Dermis microvascular lymphatic vessel endothelial cell (primary cell): ENCODE measurements around the gene PIGX. TPM values are rescaled to one million over a fixed set of nuclear protein-coding genes. Genes with fewer than 3 reads are reported as not detected.
"Not testable (repeated sequence)": the region's sequence is repeated elsewhere in the genome, so short reads cannot be mapped to it uniquely, and the experiment has no call there.

Experiments used
- DNase-seq, 2 donors: peaks; one replicate each; pipeline versions ENCODE4 v3.0.0 to v3.0.0-alpha.2; 2010; ENCODE audit warnings: low read depth in 2 of 2
- total RNA-seq: library from RNA; depleted of rRNA; stranded (reverse); fragments of >200 nt; gene quantifications from 2 replicates; pipeline ENCODE4 v1.2.1, GENCODE V29; 2014

PIGX gene
- total RNA-seq, 1 donor from 2014 or later: 29.4 TPM

GRCh38 chr3:196700801-196701200 lies 11.4 kb upstream of the PIGX start:
- no peak for DNase-seq

DNA sequence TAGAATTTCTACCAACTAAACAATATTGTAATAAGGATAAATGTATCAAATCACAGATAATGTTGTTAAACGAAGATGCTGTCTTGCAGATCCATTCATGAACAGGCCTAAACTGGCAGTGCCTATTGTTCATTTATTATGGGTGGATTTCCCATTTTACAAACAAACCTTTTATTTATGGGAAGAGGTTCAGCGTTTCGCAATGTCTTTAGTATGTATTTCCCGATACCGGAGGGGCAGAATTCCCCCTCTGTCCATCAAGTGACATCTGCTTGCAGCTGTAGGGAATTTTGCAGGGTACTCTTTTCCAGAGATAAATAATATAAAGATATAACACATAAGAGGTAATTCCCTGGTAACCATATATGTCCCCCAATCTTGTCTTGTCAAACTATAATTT lies 5.8 kb upstream of the PIGX start:
- no peak for DNase-seq

GRCh38 chr3:196706731-196707130 lies 5.4 kb upstream of the PIGX start:
- DNase-seq: no peak

- DNase-seq: peak; percentile 60 to 75
Observed at GRCh38 chr3:196707566-196707965, 4.6 kb upstream of the PIGX start.

DNA sequence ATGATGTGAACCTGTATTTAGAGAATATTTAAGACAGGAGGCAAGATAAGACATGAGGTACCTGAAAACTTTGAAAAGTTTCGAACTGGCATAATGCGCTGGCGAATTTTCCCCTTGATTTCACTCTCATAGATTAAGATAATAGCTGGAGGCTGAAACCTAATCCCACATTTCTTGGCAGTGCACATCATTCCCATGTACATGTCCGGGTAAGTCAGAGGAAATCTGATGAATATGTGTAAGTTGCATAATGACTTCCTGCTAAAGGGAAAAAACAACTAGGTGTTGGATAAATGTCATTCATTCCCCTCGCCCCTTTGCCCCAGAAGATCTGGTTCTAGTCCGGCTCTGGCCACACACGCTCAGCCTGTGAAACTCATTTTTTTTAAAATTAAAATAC lies 3.7 kb upstream of the PIGX start:
- peak; percentile 78 to 84 for DNase-seq

GRCh38 chr3:196712514-196713413 lies 587 bp downstream of the PIGX start:
- peak in 1 of 2 donors; percentile 39 for DNase-seq

DNA sequence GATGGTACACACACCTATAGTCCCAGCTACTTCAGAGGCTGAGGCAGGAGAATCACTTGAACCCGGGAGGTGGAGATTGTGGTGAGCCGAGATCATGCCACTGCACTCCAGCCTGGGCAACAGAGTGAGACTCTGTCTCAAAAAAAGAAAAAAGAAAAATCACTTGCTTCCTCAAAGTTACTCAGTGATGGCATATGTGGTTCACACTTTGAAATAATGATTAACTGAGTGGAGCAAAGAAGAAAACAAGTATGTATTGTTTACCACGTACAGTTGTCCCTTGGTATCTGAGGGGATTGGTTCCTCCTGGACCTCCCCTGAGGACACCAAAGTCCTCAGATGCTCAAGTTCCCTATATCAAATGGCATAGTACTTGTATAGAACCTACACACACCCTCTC lies 5.0 kb downstream of the PIGX start:
- not testable (repeated sequence) for DNase-seq

GRCh38 chr3:196721097-196721496 lies 8.9 kb downstream of the PIGX start:
- no peak for DNase-seq

- peak in 1 of 2 donors; percentile 55 for DNase-seq
Observed at GRCh38 chr3:196726788-196727675, 14.9 kb downstream of the PIGX start.

DNA sequence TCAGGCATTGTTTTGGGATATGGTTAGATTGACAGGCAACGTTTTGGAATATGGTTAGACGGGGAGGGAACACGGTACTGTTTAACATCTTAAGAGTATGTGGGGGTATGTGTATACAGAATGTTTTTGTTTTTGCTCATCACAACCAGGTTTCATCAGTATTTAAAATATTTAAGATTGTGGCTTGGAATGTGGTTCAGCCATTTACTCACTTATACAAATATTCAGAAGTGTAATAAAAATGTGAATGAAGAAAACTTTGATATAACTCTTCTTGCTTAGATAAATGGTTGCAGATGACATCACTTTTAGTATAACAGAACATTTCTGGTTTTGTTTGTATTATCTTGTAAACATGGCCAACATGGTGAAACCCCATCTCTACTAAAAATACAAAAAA lies 23.6 kb downstream of the PIGX start:
- no peak for DNase-seq

DNA sequence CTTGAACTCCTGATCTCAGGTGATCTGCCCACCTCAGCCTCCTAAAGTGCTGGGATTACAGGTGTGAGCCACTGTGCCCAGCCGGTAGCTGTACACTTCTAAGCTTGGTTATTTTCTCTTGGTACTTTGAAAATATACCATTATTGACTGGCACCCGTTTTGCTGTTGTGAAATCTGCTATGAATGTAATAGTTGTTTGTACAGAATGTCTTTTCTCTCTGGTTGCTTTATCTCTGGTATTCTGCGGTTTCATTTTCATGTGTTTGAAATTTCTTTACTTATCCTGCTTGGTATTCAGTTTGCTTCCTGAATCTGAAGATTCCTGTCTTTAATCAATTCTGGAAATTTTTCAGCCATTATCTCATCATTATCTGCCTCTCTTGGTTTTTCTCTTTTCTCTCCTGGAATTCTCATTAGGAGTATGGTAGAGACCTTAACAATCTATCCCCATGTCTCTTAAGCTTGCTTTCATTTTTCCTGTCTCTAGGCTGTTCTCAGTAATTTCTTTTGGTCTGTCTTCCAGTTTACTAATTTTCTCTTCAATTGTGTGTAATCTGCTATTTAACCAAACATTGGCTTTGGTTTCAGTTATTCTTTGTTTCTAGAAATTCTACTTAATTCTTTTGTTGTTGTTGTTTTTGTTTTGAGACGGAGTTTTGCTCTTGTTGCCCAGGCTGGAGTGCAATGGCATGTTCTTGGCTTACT lies 24.6 kb downstream of the PIGX start:
- DNase-seq: no peak

- DNase-seq: no peak
Observed at GRCh38 chr3:196737655-196738054, 25.5 kb downstream of the PIGX start.

DNA sequence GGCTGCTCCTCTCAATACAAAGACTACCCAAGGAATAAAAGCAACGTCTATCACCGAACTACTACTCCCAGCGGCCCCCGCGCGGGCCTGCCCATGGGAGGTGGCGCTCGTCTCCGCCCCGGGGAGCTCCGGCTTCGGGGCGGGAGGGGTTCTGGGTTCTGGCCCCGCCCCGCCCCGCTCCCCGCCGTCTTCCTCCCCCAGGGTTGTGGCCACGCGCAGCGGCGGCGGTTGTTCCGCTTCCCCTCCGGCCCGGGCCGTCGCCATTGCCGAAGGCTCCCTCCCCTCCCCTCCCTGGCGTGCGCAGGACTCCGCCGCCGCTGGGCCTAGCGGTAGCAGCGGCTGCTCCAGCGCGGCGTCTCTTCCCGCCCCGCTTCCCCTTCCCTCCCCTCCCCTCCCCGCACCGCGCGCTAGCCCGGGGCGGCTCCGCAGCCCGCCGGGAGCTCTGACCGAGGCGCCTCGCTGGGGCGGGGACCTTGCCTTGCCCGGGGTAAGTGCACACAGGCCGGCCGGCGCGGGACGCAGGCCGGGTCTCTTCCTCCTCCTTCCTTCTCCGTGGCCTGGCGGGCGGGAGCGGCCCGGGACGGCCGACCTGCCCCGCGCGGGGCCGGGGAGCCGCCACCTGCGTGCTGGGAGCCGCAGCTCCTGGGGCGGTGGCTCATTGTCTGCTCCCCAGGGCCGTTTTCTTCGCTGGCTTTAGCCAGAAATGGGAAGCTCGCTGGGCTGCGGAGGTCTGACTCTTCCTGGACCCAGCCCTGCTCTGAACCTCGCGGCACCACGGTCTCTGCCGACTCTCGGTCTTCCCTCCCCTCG lies 27.7 kb downstream of the PIGX start, which contains the start of gene PAK2:
TSS of gene PAK2 (plus strand) at position 187 of the 810 bp plus-strand sequence. CDS start 42,790 bp downstream, outside the sequence.
- DNase-seq: peak; percentile 47 to 89

GRCh38 chr3:196740481-196741248 lies 28.5 kb downstream of the PIGX start:
- DNase-seq: peak; percentile 63 to 70

DNA sequence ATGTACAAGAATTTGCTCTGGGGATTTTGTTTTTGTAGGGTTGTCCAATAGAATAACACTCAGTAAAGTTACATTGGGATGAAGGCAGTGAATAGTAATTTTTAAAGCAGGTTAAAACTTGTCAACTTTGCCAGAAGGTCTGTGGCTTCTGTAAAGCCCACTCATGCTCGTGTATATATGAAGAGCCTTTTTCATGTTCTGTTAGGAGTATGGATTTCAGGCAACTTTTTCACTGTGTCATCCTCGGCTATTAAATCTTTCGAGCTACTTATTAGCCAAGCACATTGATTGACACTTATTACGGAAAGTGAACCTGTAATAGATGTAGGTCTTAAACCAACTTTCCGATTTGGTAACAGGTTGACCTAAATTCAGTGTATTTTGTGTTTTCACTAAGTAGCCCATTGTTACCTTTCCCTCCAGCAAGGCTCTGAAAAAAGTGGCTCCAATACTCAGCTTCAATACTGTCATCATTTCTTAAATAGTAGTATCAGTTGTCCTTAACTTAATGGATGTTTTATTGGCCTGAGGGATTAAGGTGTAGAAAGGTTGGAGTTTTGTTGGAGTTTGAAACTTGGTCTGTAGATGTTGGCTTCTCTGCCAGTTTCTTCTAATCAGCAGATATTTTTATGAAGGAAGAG lies 29.2 kb downstream of the PIGX start:
- no peak for DNase-seq

GRCh38 chr3:196743569-196743968 lies 31.4 kb downstream of the PIGX start:
- not testable (repeated sequence) for DNase-seq

DNA sequence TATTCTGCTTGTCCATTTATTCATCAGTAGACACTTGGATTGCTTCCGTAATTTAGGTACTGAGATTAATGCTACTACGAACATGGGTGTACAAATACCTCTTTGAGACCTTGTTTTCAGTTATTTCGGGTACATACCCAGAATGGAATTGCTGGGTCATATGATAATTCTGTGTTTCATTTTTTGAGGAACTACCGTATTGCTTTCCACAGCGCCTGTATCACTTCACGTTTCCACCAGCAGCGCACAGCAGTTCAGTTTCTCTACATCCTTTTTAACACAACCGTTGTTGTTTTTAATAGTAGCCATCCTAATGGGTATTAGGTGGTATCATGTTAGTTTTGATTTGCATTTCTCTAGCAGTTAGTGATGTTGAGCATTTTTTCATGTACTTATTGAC lies 36.9 kb downstream of the PIGX start:
- DNase-seq: no peak

- no peak for DNase-seq
Observed at GRCh38 chr3:196753201-196753600, 41.0 kb downstream of the PIGX start.
